Stimulated activated CD4-positive, alpha-beta T cell treated with anti-CD3 and anti-CD28 coated beads, Interleukin-4, amount 100 ng/mL, for 24 hours (primary cell): ENCODE results near the gene VMP1.
"Not testable (repeated sequence)": the region's sequence is repeated elsewhere in the genome, so short reads cannot be mapped to it uniquely, and the experiment has no call there.

Experiments used
- DNase-seq: peaks from one replicate; pipeline ENCODE4 v3.0.0-alpha.2; 2020

The VMP1 gene

DNA sequence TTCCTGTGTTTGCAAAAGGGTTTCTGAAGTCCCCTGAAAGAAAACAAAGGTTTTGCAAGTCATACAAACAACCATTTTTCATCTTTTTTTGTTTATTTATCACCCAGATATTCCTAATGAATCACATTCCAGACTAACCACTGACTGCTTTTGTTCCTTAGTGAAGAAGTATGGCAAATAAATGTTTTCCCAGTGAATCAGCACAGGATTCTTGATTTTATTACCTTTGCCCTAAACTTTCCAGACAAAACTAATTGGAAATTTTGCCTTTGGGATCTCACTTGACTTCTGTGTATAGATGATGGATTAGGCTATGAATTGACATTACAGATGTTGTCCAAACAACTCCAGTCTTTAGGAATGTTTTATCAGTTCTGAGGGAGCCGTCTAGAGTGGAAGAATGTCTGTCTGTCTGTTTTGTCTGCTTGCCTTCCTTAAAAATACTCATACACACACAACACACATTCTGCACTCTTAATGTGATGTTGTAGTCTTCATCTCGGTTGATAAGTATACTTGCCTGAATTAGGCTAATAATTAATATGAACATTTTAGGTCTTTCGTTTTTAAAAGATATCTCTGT, 48.9 kb downstream of the VMP1 start:
- DNase-seq: no peak

DNA sequence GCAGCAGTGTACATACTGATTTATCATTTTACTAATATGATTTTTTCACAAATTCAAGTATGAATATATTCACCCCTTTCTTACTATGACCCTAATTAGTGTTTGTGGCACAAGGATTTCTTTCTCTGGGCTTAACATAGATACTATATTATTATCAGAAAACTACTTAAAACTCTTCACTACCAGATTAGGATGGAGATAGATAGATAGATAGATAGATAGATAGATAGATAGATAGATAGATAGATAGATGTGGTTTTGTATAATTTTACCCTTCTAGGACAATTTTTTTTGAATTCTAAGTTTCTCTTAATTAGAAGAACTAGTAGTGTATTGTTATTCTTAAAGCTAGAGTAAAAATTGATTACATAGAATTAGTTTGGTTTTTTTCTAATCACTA, 49.6 kb downstream of the VMP1 start:
- DNase-seq: no peak

DNA sequence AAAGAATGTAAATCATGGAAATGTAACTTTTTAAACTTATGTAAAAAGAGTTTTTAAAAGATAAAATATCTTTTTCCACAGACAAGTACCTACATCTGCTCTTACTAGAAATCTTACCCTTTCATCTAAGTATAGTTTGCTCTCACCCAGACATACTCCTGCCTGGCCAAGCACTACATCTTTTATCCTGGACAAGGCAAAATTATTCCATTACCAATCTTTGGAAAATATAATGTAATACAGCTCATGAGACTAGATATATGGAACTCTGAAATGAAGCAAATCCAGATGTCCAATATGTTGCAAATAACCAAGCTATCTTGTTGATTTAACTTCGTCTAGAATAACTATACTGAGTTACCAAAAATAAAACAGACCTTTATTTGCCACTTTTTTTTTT, 50.0 kb downstream of the VMP1 start:
- DNase-seq: no peak

DNA sequence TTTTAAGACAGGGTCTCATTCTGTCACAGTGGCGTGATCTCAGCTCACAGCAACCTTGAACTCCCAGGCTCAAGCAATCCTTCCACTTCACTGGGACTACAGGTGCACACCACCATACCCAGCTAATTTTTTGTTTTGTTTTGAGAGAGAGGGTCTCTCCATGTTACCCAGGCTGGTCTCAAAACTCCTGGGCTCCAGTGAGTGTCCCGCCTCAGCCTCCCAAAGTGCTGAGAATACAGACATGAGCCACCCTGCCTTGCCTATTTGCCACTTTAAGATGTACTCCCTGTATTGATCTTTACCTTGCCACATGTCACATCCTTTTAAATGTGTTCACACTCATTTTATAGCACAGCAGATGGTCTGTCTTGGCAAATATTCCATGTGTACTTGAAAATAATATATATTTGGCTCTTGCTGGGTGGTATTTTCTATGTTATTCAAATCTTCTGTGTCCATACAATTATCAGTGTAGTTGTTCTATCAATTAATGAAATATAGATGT, 50.5 kb downstream of the VMP1 start:
- no peak for DNase-seq

DNA sequence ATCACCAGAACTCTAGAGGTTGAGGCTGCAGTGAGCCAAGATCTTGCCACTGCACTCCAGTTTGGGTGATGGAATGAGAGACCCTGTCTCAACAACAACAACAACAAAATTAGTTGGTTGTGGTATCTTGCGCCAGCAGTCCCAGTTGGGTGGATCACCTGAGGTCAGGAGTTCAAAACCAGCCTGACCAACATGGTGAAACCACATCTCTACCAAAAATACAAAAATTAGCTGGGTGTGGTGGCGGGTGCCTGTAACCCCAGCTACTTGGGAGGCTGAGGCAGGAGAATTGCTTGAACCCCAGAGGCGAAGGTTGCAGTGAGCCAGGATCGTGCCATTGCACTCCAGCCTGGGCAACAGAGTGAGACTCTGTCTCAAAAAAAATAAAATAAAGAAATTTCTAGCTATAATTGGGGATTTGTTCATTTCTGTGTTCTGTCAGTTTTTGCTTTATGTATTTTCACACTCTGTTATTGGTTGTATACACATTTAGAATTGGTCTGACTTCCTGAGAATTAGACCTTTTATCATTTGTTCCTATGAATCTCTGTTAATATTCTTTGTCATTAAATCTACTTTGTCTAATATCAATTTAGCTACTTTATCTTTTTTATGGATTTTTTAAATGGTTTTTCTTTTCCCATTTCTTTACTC, 51.7 kb downstream of the VMP1 start:
- DNase-seq: not testable (repeated sequence)

DNA sequence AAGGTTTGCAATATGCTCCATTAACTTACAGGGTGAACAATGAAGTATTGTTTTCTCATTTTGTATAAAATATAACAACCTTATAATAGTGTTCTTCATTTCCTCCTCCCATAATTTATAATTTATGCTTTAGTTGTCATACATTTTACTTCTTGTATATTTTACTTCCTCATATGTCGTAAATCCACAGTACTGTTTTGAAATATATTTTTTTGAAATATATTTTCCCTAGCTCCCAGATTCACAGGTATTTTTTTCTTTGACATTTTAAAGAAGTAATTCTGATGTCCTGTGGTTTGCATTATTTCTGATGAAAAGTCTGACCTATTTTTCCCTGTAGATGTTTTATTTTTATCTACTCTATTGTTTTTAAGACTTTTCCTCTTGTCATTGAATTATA, 52.7 kb downstream of the VMP1 start:
- no peak for DNase-seq

DNA sequence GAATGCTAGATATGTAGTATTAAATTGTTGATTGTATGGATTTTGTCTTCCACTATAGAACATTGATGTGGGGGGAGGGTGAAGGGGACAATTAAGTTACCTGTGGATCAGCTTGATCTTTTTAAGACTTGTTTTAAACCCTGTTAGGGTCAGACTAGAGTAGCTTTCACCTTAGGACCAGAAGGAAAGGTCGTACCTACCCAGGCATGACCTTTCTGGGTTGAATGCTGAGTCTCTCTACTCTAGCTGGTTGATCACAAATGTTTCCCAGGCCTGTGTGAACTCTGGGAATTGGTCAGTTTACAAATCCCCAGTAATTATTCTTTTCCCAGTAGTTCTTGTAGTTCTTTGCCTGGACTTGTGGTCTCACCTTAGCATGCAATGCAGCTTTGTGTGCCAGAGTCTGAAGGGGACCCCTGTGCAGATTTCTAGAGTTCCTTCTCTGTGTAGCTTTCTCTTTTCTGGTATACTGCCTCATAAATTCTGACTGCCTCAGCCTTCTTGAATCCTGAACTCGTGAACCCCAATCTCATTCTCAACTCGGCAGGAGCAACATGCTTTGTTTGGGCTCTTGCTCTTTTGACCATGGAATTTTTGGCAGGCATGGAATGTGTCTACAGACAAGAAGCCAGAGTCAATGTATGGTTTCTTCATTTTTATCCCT, 54.1 kb downstream of the VMP1 start:
- DNase-seq: no peak

DNA sequence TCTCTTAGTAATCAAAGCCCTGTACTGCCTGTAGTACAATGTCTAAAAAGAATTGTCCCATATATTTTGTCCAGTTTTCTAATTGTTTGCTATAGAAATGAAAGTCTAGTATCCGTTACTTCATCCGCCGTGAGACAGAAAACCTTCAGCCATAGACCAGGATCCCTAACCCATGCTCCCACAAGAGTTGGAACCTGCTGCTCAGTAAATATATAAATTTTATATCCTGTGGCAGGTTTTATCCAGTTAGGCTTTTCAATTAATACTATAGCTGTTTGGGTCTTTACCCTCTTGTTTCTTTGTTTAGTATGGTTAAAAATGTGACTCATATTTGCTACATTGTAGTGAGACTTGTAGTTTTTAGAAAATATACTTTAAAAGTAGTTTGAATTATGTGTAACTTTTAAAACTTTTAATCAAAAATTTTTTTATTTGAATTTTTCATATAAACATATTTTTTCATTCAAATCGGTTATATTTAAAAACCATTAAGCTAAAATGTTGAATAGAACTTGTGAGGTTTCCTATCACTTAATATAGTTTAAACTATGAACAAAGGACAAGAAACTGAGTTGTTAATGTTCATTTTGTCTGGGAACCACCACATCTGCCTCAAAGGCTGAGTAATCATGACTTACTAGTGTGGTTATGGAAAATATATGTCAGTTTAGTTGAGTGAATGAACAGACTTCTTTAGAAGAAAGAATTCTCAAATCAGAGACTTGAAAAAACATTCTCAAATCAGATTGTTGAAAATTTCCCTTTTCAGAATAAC, 54.8 kb downstream of the VMP1 start:
- DNase-seq: peak; percentile 35

DNA sequence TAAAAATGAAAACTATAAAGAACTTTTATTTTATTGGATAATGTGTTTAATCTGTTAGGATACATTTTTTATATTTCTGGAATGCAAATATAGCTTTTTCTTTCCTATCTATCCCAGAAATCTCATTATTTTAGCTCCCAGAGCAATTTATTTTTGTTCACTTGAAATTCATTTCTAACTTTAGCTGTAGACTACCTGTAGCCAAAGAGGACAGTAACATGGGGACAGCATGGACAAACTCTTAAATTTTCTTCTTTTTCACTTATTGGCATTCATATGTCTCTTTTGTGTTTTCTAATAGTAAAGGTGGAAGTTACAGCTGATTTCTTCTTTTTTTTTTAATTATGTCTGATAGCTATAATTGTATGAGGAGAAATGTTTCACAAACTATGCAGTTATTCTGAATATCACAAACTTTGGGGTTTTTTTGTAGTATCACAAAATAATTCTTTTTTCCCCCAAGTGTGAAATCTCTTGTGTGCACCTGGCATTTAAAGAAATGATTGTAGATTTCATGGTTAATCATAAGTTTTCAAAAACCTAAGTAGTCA, 55.4 kb downstream of the VMP1 start:
- no peak for DNase-seq

DNA sequence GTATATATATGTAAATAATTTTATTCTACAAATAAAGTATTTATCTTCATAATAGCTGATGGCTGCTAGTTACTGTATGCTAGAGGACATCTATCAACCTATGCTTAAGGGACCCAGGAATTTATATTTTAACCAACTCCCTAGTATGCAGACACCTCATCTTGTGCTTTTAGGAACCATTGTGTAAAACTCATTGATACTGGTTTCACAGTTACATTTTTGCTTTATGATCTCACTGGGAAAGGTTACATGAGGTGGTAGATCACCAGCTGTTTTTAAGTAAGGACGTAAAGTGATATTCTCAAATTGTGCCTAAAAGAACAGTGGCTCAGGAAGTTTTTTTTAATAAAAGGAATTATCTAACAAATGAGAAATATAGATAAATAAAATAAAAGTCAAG, 56.4 kb downstream of the VMP1 start:
- no peak for DNase-seq

DNA sequence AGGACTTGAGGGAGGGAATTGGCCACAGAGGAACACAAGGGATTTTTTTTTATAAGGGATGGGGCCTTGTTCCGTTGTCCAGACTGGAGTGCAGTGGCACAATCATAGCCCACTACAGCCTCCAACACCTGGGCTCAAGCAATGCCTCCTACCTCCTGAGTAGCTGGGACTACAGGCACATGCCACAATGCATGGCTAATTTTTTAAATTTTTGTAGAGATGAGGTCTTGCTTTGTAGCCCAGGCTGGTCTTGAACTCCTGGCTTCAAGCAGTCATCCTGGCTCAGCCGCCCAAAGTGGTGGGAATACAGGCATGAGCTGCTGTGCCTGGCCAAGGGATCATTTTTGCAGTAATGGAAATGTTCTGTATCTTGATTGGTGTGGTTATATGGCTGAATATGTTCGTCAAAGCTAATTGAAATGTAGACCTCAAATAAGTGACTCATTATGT, 56.9 kb downstream of the VMP1 start:
- DNase-seq: no peak

DNA sequence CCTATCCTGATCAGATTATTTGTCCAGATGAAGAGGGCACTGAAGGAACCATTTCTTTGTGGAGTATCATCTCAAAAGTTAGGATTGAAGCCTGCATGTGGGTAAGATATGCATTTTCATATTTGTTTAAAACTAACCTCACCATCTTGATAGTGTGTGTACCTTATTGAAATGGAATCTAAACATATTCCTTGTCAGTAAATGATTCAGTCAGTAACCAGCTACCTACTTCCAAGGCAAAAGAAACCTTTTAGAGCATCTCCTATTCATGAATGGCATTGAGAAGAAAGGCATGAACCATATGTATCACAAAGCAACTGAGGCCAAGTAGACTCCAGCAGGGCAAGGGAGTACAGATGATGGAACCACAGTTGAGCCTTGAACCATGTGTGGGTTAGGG, 57.6 kb downstream of the VMP1 start:
- no peak for DNase-seq

DNA sequence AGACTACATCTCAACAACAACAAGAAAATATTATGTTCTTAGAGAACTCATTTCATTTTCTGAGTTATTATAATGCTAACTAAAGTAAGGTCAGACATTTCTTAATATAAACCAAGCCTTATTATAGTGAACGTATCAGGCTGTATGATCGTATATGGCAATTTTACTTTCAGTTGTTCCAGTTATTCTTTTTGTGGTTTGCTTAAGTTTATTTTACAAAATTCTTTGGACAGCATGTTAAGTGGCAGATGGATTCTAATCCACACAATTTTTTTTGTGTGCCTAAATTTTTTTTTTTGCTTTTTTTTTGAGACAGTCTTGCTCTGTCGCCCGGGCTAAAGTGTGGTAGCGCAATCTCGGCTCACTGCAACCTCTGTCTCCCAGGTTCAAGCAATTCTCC, 59.0 kb downstream of the VMP1 start:
- no peak for DNase-seq

DNA sequence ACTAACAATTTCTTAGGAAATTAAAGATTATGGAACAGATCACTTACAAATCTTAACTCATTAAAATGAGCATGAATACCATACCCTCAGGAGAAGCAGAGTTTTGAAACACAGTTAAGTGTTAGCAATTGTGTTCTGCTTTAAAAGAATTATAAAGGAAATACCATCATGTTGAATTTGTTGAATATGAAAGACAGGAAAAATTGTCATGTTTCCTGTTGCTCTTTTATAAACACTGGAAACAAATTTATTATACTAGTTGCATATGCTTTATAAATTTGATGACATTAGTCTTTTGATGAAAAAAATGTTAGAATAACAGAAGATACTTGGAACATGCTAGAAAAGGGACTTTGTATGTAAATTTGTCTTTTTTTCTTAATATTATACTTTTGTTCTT, 59.7 kb downstream of the VMP1 start:
- DNase-seq: no peak

DNA sequence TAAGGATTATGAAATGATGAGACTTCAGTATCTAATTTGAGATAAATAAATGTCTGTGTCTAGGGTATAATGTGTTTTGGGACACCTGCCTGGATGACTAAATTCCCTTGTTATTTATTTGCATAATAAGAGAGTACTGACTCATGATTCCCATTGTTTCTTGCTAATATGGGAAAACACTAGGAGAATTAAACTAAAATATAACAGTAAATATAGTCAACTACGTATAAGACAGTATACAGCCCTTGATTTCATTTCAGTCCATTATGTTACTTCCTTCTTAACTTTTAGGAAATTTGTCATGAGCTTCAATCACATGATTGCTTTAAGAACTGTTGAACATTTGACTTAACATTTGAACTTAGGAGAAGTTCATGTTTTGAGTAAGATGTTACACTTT, 62.4 kb downstream of the VMP1 start:
- DNase-seq: no peak

DNA sequence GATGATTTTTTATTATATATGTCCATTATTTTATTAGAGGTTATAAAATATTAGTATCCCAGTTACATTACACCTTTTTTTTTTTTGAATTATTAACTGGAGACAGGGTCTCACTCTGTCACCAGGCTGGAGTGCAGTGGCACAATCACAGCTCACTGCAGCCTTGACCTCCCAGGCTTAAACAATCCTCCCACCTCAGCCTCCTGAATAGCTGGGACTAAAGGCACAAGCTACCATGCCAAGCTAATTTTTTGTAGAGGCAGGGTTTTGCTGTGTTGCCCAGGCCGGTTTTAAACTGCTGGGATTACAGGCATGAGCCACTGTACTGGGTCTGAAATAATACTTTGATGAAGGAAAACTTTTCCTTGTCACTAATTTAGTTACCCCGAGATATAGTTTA, 63.6 kb downstream of the VMP1 start:
- DNase-seq: no peak

DNA sequence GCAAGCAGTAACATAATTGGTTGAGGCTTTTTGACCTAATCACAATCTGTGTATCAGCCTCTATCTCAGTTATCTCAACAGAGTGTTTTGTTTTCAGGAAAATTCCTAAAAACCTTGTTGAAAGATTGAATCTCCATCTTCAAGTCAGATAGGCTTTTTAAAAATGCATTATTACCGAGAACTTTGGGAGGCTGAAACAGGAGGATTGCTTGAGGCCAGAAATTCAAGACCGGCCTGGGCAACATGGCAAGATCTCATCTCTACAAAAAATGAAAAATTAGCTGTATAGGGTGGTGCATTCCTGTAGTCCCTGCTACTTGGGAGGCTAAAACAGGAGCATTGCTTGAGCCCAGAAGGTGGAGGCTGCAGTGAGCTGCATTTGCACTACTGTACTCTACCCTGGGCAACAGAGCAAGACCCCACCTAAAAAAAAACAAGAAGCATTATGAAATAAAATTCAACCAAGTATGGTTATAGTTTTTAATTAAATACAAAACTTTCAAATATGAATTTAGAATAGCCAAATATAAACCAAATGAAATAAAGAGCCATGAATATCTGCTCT, 68.4 kb downstream of the VMP1 start:
- no peak for DNase-seq

DNA sequence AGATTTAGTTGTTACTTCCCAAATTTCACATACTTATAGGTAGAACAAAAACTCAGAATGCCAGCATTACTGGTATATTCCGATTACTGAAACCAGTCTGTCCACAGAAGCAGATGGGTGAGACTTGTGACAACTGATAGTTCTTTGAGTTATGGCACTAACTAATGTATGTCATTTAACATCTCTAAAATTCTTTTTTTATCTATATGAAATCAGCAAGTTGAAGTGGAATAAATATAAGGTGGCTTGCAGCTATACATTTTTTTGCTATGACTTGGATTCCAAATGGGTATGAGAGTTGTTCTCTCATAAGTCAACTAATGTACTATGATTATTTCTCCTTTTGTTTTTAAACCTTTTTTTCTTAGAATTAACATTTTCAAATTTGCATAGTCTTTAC, 69.1 kb downstream of the VMP1 start:
- DNase-seq: no peak

DNA sequence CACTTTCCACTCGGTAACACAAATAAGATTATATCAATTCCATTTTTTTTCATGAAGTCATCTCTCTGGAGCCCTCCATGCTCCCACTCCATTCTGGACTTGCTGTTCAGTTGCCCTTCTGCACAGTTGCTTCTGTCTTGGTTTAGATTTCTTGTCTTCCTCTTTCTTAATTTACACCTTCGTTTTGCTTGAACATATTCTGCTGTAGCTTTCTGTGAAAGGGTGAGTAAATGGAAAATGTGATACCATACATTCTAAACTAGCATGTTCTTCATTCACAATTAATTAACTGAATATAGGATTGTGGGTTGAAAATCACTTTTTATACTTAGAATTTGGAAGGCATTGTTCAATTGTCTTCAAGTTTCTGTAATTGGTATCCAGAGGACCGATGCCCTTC, 69.6 kb downstream of the VMP1 start:
- no peak for DNase-seq

DNA sequence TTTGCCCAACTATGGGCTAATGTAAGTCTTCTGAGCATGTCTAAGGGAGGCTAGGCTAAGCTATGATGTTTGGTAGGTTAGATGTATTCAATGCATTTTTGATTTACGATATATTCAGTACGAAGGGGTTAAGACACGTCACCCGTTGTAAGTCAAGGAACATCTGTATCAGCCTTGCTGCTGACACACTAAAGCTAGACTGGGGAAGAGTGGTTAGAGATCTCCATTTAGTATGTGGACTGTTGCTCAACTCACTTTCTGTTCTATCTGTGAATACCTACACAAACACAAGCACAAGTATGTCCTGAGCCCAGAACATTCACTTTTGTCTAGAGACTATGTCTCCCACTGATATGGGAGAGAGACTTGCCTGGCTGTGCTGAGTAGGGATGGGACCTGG, 71.5 kb downstream of the VMP1 start:
- DNase-seq: no peak

DNA sequence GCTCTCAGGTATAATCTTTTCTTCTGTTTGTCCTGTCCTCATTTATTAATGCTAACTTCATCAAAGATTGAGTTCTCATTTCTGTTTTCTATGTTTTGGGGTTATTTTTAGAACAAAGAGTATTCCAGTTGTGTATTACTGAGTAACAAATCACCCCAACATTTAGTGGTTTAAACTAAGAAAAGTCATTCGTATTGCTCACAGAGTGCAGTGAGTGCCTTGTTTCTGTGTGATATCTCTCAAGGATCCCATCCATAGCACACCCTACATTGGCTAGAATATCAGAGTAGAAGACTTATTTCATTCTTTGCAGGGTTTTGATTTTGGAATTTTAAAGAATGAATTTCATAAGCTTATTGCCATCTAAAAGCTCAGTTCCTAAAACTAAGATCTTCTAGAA, 72.1 kb downstream of the VMP1 start:
- DNase-seq: no peak

DNA sequence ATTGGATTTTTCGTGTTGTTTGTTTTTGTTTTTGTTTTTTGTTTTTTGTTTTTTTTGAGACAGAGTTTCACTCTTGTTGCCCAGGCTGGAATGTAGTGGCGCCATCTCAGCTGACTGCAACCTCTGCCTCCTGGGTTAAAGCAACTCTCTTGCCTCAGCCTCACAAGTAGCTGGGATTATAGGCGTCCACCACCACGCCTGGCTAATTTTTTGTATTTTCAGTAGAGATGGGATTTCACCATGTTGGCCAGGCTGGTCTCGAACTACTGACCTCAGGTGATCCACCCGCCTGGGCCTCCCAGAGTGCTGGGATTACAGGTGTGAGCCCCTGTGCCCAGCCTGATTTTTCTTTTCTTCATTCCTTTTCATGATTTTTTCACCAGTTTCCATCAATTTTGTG, 73.1 kb downstream of the VMP1 start:
- not testable (repeated sequence) for DNase-seq
